Activated naive CD4-positive, alpha-beta T cell treated with Interleukin-2 at 50 U/mL for 16 hours (primary cell): Measurements from ENCODE around the gene PLA2R1.

Source experiments
- DNase-seq: peaks from one replicate; pipeline ENCODE4 v3.0.0-alpha.2; 2020

PLA2R1 gene

GRCh38 chr2:159922563-159922962 lies 139.9 kb downstream of the PLA2R1 start:
- no peak for DNase-seq

GRCh38 chr2:159921752-159922404 lies 140.5 kb downstream of the PLA2R1 start:
- peak; percentile 82 for DNase-seq

GRCh38 chr2:159916511-159916910 lies 145.9 kb downstream of the PLA2R1 start:
- DNase-seq: no peak

- no peak for DNase-seq
These were observed 148.5 kb downstream of the PLA2R1 start for GRCh38 chr2:159913900-159914299.

GRCh38 chr2:159912580-159912979 lies 149.8 kb downstream of the PLA2R1 start:
- DNase-seq: no peak

GRCh38 chr2:159910951-159911350 lies 151.5 kb downstream of the PLA2R1 start:
- DNase-seq: no peak

- no peak for DNase-seq
These were observed 153.8 kb downstream of the PLA2R1 start for GRCh38 chr2:159908623-159909022.

- DNase-seq: no peak
These were observed 154.5 kb downstream of the PLA2R1 start for GRCh38 chr2:159907909-159908308.

GRCh38 chr2:159905926-159906714 lies 156.3 kb downstream of the PLA2R1 start:
- no peak for DNase-seq

GRCh38 chr2:159904959-159905305 lies 157.5 kb downstream of the PLA2R1 start:
- no peak for DNase-seq

GRCh38 chr2:159904127-159904958 lies 158.1 kb downstream of the PLA2R1 start, which contains the start of gene LY75:
TSS of gene LY75 (minus strand) at chr2:159904756.
- DNase-seq: peak; percentile 84

GRCh38 chr2:159903443-159904126 lies 158.8 kb downstream of the PLA2R1 start:
- peak; percentile 65 for DNase-seq

GRCh38 chr2:159902722-159903121 lies 159.7 kb downstream of the PLA2R1 start:
- DNase-seq: no peak

GRCh38 chr2:159900343-159900742 lies 162.1 kb downstream of the PLA2R1 start:
- DNase-seq: no peak

- no peak for DNase-seq
These were observed 164.0 kb downstream of the PLA2R1 start for GRCh38 chr2:159898441-159898840.

- DNase-seq: no peak
These were observed 164.7 kb downstream of the PLA2R1 start for GRCh38 chr2:159897720-159898119.

- DNase-seq: no peak
These were observed 165.3 kb downstream of the PLA2R1 start for GRCh38 chr2:159897081-159897480.

- no peak for DNase-seq
These were observed 167.0 kb downstream of the PLA2R1 start for GRCh38 chr2:159895258-159896065.

GRCh38 chr2:159894145-159894838 lies 168.1 kb downstream of the PLA2R1 start:
- no peak for DNase-seq

GRCh38 chr2:159892990-159893810 lies 169.2 kb downstream of the PLA2R1 start:
- DNase-seq: no peak
